Measurements from ENCODE around the gene NDUFB11. TPM values are rescaled to one million over a fixed set of nuclear protein-coding genes. Genes with fewer than 3 reads are reported as not detected.

The NDUFB11 gene
- polyA plus RNA-seq, 10 donors, result 84.8 to 108 (median 95.0) TPM

DNA sequence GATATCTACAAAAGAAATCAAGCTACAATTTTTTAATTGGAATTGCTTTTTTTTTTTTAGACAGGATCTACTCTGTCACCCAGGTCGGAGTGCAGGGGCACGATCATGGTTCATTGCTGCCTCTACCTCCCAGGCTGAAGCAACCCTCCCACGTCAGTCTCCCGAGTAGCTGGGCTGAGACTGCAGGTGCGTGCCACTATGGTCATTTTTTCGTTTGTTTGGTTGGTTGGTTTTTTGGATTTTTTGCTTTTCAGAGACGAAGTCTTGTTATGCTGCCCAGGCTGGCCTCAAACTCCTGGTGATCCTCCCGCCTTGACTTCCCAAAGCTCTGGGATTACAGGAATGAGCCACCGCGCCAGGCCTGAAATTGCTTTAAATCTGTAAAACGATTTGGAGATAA, 50.6 kb downstream of the NDUFB11 start:
- no peak for DNase-seq

DNA sequence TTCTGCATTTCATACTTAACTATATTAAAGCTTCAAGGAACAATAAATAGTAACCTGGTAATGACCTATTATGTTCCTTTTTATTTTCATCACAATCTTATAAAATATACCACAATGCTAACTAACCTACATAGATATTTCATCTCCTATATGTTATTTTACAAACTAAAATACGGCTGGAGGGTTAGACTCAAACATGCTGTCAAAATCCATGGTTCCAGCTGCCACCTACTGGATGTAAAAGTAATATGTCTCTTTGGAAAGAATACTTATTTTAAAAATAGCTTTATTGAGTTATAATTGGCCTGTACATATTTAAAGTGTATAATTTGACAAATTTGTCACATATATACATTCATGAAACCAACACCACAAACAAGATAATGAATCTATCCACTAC, 51.3 kb downstream of the NDUFB11 start:
- peak; percentile 5 to 28 (median 15) for DNase-seq

Other genes with a start within 250 kb of the NDUFB11 start
- gene JADE3, start 232.3 kb downstream of the NDUFB11 start, polyA plus RNA-seq (ENCODE audit: insufficient read length in 10 of 10), result 1 to 10 TPM; 4.1 to 6.0 (median 5.0) TPM
- gene RGN, start 66.3 kb downstream of the NDUFB11 start, polyA plus RNA-seq (ENCODE audit: insufficient read length in 10 of 10), result 1 to 10 TPM; 1.3 to 3.0 (median 1.8) TPM
- 10 to 100 TPM; 28.6 to 43.4 (median 34.4) TPM for gene RBM10, start 519 bp upstream of the NDUFB11 start, polyA plus RNA-seq (ENCODE audit: insufficient read length in 10 of 10)
- gene UBA1, start 49.1 kb upstream of the NDUFB11 start, polyA plus RNA-seq (ENCODE audit: insufficient read length in 10 of 10), result 100 to 1,000 TPM; 115 to 154 (median 132) TPM
- 100 to 1,000 TPM in 4 of 10 donors, 10 to 100 TPM in 6; 90.8 to 109 (median 98.8) TPM for gene CDK16, start 74.0 kb upstream of the NDUFB11 start, polyA plus RNA-seq (ENCODE audit: insufficient read length in 10 of 10)
- gene USP11, start 88.3 kb upstream of the NDUFB11 start, polyA plus RNA-seq (ENCODE audit: insufficient read length in 10 of 10), result 100 to 1,000 TPM in 1 of 10 donors, 10 to 100 TPM in 9; 84.3 to 100 (median 92.3) TPM
- gene ZNF157, start 225.9 kb upstream of the NDUFB11 start, polyA plus RNA-seq (ENCODE audit: insufficient read length in 10 of 10), result under 1 TPM; 0.13 to 0.39 (median 0.26) TPM